GM21381 (cell line): ENCODE results near the gene ILF3.
"Not testable (repeated sequence)": the region's sequence is repeated elsewhere in the genome, so short reads cannot be mapped to it uniquely, and the experiment has no call there.

Source experiments
- ATAC-seq: cut with Tn5 transposase; IDR thresholded peaks from one replicate; pipeline ENCODE4 v1.9.1; 2021; ENCODE audit warnings: mild to moderate bottlenecking, moderate library complexity; ENCODE audit not compliant: unreplicated experiment

Gene ILF3

DNA sequence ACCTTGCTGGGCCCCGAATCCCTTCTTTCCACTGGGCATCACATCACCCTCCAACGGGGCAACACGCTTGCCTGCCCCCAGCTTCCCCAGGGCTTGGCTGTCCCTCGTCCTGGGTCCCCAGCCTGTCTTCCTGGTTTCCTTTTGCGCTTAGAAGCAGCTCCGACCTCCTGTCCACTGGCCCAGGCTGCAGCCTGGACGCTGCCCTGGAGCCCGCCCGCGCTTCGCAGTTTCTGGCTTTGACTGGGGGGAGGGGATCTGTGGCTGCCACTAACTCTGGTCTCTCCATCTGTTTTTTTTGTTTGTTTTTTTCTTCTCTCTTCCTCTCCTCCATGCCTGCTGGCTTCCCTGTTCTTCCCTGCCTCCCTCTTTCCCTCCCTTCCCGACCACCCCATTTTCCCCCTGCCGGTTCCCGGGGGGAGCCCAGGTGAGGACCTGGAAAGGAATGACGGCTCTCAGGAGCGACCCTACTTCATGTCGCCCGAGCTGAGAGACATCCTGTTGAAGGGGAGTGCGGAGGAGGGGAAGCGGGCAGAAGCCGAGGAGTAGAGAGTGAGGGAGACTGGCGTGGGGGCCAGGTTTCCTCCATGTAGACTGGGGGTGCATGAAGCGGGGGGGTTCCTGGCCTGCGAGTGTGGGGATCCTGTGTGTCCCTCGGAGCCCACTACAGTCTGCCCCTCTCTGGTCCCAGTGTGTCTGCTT, 11.5 kb upstream of the ILF3 start:
- ATAC-seq, result no peak

GRCh38 chr19:10643172-10643967, 10.8 kb upstream of the ILF3 start:
- no peak for ATAC-seq

DNA sequence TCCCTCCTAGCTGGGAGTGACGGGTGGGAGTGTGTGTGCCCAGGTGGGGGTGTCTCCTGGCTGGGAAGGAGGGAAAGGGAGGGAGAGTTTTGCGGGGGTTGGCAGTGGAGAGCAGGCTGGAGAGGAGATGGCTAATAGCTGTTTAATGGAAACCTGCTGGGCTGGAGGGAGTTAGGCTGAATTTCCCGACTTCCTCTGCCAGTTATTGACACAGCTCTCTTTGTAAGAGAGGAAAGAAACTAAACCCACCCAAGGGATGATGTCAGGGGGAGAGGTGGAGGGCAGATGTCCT, 10.2 kb upstream of the ILF3 start:
- ATAC-seq, result no peak

DNA sequence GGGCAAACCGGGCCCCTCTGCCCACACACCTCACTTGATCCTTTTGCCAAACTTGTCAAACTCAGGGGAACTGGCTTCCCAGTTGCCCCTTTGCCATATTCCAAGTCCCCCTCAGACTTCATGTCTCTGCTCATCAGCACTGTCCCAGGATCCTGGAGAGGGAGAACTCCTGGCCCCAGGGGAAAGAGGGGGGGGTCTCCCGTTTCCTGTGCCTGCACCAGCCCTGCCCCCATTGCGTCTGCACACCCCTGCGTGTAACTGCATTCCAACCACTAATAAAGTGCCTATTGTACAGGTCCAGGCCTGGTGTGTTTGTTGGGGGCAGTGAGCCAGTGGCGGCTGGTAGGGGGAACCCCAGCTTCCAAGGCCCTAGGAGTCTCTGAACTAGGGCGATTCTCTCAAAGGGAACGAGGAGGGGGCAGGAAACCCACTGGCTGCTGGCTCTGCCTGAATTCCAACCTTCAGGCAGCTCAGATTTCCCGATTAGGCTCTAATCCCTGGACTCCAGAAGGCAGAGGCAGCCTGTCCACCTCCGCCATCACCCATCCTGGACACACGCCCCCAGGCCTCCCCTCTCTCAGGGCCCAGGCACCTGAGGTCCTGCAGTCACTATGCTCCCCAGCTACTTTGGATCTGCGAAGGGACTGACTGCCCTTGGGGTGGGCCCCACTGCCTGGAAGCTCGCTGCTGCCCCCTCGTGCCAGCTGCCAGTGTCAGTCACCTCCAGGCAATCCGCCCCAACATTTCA, 9.7 kb upstream of the ILF3 start:
- ATAC-seq, result no peak

DNA sequence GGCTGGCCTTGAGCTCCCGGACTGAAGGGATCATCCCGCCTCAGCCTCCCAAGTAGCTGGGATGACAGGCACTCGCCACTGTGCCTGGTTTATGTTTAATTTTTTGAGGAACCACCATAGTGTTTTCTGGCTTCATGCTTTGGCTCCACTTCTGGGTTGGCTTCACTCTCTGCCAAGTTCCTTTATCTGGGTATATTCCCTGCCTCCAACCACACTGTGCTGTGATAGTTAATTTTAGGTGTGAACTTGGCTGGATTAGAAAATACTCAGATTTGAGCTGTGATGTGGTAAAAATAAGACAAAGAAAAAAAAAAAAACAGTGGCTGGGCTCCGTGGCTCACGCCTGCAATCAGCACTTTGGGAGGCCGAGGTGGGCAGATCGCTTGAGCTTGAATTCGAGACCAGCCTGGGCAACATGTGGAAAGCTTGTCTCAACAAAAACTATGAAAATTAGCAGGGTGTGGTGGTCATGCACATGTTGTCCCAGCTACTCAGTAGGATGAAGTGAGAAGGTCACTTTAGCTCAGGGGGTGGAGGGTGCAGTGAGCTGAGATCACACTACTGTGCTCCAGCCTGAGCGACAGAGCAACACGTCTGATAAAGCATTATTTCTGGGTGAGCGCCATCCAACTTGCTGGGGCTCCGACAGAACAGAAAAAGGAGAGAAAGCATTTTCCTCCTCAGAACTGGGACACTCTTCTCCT, 7.5 kb upstream of the ILF3 start:
- ATAC-seq, result no peak

DNA sequence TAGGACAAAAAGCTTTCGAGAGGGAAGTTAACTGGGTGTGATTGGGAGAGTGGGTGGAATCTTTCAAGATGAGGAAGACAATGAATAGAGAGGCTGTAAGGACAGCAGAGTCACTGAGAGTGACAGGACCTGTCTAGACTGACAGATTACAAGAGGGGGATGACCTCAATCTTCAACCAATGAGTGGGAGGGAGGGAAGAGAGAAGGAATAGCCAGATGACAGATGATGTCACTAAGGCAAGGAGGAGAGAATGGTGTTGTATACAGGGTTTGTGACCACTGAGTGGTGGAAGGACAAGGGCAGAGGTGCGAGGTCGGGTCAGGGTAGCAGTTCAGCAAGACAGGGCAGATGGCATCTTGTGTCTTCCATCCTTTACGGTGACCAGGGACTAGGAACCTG, 5.8 kb upstream of the ILF3 start:
- ATAC-seq, result no peak

- no peak for ATAC-seq
Observed at GRCh38 chr19:10651851-10652250, 2.3 kb upstream of the ILF3 start.

DNA sequence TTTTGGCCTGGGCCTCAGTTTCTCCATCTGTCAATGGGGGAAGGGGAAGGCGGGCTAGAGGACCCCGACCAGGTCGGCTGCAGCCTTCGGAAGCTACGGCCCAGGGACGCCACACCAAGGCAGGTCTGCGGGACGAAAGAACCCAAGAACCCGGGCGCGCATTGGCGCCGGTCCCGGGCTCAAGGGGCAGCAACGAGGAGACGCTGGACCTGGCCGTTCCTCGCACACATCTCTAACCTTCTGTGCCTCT, 739 bp upstream of the ILF3 start:
- no peak for ATAC-seq

DNA sequence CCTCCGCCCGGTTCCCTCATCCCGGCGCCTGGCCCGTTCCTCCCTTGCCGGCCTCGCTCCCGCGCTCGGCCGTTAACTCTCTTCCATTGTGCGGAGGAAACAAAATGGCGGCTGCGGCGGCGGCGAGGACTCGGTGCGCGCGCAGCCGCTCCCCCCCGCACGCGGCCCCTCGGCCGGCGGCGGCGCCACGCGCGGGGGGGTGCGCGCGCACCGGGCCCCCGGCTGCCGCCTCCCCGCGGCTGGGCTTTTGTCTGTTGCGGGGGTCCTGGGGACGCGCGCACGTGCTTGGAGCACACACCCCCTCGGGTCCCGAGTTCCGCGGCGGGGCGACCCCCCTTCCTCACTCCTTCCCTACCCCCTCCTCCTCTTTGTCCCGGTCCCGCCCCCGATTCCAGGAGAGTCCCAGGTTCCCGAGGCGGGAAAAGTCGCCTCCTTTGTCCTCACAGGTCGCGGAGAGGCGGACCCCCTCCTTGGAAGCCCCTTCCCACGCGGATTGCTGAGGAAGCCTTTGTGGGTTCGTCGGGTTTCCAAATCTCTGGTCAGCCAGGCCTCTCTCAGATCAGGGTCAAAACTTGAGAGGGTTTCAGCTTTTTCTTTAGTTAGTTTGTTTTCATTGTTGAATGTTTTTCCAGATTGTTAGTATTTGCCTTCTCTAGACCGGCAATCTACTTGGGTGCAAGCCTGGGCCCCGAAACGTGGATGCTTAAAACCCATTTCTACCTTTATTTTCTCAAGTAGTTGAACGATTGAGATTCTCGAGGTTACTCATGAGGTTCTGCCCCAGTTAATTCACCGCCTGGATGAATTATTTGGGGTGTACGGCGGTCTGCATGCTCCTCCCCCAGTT, 687 bp downstream of the ILF3 start:
- ATAC-seq, result no peak

DNA sequence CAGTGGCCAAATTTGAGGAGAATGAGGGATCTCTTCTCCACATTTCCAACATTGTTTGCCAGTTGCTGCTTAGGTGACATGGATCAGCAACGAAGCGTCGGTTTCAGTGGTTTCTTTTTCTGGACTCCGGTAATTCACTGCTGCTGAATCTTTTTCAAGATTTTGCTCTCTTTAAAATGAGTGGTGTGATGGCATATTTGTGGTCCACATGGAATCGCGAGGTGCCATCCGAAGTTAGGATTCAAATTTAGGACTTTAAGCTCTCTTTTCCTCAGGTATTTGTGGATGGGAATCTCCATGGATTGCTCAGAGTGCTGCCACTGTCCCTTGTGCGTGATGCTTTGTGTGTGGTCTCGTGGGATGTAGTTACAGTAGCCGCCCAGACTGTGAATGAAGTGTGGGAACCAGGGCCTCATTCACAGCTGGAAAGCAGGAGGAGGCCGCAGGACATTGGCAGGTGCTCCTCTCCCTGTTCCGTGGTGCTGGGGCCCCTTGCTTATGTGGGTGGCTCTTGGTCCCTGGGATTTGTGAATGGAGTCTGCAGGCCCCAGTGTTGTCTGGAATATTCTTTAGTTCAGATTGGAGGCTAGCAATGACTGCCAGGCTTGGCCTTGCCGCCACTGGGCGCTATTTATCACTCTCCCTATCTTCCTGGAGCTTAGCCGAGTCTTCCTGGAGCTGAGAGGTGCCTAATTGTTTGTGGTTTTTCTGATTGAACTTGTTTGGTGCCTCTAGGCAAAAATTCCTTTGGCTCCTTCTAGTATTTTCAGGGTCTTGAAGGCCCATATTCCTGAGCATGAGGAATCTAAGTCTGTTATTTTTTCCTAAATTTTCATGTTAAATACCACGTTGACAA, 1.5 kb downstream of the ILF3 start:
- ATAC-seq, result no peak

GRCh38 chr19:10660346-10660745, 6.2 kb downstream of the ILF3 start:
- no peak for ATAC-seq

DNA sequence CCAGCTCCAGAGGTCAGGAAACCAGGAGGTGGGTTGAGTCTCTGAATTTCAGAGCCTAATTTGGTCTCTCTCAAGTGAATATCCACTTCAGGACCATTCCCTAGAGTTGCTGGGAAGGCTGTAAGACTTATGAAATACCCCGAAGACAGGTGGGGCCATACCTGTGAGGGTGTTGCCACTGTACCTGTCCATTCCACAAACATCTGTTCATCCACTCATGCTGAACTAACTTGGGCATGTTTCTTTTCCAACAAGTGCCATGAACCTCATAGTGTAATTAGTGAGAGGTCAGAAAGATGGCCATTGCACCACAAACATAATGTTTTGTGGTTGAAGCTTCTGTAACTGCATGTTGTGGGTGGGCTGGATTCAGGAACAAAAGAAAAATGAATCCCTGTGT, 7.8 kb downstream of the ILF3 start:
- no peak for ATAC-seq

- no peak for ATAC-seq
Observed at GRCh38 chr19:10662384-10663251, 8.5 kb downstream of the ILF3 start.

DNA sequence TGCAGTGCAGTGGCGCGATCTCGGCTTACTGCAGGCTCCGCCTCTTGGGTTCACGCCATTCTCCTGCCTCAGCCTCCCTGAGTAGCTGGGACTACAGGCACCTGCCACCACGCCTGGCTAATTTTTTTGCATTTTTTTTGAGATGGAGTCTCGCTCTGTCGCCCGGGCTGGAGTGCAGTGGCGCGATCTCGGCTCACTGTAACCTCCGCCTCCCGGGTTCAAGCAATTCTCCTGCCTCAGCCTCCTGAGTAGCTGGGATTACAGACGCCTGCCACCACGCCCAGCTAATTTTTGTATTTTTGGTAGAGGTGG, 9.1 kb downstream of the ILF3 start:
- not testable (repeated sequence) for ATAC-seq

GRCh38 chr19:10667867-10668266, 13.7 kb downstream of the ILF3 start:
- ATAC-seq, result no peak

DNA sequence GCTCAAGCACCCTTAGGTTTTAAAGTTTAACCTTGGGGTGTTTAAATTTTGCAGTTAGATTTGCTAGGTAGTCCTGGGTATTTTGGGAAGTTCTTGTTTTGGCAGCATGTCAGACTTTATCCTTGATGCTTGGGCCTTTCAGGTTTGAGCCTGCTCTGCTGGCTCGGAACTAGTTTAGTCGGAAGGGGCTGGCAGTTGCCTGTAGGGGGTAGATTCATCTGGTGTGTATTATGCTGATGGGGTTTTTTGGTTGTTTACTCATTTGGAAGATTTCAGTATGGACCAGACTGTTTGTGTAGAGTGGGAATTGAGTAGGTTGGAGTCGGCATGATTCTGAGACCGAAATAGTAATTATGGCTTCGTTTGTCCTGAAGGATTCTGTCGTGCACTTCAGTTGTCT, 15.1 kb downstream of the ILF3 start:
- no peak for ATAC-seq

GRCh38 chr19:10670182-10670581, 16.0 kb downstream of the ILF3 start:
- no peak for ATAC-seq

- no peak for ATAC-seq
Observed at GRCh38 chr19:10670876-10671804, 17.0 kb downstream of the ILF3 start.
